C1 segment of cervical spinal cord (tissue), 14 donors: ENCODE data around the gene ZNF660.
A peak's percentile ranks its signal among the peaks of the same experiment; 100 is the strongest.
"Not testable (repeated sequence)": the region's sequence is repeated elsewhere in the genome, so short reads cannot be mapped to it uniquely, and the experiment has no call there.

Experiments used
- DNase-seq, 14 donors: peaks; one replicate each; lab custom pipeline; 2025; lab: John Stamatoyannopoulos, UW

The ZNF660 gene

DNA sequence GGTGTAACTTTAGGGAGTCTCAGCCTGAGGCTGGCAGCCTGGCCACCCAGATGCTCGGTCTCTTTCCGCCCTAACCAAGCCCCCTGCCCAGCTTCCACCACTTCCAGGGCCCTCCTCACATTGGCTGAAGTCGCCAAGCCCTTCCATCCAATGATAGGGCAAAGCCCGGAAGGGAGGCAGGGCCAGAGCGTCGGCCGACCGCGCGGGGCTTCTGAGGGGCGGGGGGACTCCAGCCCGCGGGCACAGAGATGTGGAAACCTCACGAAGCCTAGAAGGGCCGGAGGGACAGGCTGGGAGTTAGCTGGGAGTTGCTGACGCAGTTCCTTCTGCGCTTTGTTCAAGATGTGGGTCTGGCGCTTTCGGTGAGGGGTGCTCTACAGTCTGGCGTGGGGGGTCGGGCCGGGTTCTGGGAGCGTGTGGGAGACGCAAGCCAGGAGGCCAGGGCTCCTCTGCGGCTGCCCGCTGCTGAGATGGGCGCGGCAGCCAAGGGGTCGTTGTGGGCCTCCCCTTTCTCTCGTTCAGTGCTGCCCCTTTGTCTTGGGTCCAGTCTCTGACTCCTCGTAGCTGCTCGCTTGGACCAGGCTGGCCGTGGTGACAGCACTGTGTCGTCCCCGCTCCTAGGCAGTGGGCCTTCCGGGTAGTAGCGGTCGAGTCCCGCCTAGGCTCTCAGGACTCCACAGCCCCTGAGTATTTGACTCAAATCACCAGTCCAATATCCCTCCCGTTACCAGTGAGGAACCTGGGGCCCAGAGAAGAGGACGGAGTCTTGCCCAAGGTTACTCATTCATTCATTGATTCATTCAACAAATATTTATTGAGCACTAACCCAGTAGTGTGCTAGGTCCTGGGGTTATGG lies at the start of gene ZNF660:
ZNF660 (plus strand) TSS at position 319 of the 856 bp plus-strand sequence. CDS start 9,230 bp downstream, outside the sequence.
- peak in 13 of 14 donors; percentile 31 to 89 (median 55) for DNase-seq

DNA sequence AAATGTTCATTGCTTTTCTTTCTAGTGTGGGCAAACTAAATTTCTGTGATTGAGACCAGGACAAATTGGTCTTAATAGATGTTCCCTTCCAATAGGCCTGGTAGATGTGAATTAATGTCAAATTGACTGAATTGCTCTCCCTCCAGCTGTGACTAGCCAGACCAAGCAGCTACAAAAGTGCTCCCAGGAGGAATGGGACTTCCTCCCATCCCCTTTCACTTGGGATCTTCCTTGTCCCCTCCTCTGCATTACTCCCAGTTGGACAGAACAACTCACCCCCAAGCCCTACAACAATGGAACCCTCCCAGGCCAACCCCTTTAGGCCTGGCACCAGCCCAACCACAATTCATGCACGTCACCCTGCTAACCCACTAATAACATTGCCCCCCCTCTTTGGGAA lies 49.4 kb upstream of the ZNF660 start:
- no peak for DNase-seq

DNA sequence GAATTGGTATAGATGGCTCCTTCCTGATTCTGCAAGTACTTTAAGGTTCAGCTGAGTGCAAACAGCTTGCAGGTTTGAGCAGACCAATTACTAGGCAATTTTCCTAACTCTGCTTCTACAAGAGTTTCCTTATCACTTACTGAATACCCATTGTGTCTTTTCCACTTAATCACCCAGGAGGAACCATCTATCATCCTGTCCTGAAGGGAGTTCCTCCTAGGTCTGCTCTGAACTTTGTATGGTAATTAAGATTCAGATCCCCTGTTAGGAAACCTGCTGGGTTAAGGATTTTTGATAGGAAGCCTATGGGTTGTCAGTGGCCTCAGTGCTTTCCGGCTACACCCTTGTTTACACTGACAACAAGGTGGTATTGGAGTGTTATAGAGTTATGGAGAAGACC lies 40.0 kb upstream of the ZNF660 start:
- not testable (repeated sequence) for DNase-seq

DNA sequence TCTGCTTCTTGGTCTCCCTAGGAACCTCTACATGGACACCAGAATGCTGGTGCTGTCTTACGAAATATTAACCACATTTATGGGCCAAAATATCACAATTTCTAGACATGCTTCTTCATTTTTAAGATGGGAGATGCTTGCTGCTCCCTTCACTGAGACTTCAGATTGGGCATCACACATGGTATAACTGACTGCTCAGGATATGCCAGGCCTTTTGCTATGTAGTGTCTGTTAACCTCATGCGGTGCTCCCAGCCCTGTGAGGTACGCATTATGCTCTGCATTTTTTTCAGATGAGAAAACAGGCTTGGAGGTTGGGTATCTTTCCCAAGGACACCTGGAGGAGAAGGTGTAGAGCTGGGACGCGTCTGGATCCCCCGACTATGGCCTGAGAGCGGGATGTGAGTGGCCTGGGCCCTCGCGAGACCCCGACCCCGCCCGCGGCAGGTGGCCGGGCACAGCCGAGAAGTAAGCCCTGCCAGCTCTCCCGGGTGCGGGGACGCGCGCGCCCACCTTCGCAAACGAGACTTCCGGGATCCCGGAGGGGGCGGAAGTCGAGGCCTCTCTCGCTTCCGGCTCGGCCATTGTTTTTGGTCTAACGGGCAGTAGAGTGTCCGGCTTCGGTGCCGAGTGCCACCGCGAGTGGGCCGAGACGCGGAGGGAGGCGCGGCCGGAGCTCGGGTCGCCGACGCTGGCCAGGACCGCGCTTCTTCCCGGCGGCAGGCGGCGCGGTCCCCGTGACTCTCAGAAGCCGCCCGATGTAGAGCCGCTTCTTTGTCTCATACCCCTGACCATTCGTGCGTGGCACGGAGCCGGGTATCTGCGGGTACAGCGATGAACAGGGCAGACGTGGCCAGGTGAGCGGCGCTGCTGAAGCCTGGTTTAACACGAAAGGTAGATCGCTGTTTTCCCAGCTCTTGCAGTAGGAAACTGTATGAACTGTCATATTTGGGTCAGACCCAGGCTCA lies 29.9 kb upstream of the ZNF660 start, which contains the start of gene ZKSCAN7:
ZKSCAN7 (plus strand) TSS at position 568 of the 967 bp plus-strand sequence. CDS start 1,855 bp downstream, outside the sequence.
- peak in 13 of 14 donors; percentile 7 to 82 (median 51) for DNase-seq

DNA sequence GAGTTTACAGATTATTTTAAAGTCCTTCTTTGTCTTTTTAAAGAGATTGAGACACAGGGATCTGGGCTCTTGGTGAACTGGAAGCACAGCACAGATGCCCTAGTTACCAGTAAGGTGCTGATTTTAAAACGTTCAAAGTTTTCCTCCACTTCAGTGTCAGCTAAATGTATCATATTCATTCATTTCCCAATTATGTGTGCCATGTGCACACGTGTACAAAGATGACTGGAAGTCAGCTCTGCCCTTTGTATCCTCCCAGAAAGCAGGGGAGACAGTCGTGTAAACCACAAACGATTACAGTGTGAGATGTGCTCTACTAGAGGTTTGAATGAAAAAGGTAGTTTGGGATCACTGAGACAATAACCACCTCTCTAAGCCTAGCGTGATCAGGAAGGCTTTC lies 29.0 kb upstream of the ZNF660 start:
- DNase-seq, result peak in 1 of 14 donors; percentile 45

DNA sequence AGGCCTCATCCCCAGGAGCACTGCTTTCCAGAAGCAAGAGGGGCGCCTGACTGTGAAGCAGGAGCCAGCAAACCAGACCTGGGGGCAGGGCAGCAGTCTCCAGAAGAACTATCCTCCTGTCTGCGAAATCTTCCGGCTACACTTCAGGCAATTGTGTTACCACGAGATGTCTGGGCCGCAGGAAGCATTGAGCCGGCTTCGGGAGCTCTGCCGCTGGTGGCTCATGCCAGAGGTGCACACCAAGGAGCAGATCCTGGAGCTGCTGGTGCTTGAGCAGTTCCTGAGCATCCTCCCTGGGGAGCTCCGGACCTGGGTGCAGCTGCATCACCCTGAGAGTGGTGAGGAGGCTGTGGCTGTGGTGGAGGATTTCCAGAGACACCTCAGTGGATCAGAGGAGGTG lies 27.7 kb upstream of the ZNF660 start:
- DNase-seq, result no peak

DNA sequence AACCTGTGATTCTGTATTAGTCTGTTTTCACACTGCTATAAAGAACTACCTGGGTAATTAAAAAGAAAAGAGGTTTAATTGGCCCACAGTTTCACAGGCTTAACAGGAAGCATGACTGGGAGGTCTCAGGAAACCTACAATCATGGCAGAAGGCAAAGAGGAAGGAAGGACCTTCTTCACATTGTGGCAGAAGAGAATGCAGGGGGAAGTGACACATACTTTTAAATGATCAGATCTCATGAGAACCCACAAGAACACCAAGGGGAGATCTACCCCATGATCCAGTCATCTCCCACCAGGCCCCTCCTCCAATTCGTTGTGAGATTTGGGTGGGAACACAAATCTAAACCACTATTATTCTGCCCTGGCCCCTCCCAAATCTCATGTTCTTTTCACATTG lies 23.7 kb upstream of the ZNF660 start:
- no peak for DNase-seq

DNA sequence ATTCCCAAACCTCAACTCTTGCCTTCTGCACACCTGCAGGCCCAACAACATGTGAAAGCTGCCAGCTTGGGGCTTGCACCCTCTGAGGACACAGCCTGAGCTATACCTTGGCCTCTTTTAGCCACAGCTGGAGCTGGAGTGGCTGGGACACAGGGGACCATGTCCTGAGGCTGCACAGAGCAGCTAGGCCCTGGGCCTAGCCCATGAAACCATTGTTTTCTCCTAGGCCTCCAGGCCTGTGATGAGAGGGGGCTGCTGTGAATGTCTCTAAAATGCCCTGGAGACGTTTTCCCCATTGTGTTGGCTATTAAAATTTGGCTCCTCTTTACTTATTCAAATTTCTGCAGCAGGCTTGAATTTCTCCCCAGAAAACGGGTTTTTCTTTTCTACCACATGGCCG lies 22.6 kb upstream of the ZNF660 start:
- no peak for DNase-seq

DNA sequence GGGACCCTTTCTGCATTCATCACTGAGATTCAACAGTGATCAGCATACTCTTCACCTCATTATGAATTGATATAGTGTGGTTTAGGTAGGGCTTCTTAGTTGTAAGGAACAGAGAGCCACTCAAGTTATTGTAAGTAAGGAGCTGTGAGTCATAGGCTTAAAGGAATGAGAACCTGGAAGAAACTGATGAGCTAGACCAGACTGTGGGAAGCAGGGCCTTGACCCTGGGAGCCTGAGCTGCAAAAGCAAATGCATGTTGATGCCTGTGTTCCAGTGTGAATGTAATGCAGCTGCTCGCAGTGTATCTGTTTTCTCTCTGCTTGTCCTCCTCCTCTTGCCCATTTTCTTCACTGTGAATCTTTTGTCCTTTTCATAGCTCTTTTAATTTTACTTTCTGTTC lies 16.2 kb upstream of the ZNF660 start:
- DNase-seq, result no peak

DNA sequence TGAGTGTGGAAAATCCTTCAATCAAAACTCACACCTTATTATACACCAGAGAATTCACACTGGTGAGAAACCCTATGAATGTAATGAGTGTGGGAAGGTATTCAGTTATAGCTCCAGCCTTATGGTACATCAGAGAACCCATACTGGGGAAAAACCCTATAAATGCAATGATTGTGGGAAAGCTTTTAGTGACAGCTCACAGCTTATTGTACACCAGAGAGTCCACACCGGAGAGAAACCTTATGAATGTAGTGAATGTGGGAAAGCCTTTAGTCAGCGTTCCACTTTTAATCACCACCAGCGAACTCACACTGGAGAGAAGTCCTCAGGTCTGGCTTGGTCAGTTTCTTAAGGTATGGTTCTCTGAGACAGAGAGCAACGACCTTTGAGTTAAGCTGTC lies 13.7 kb upstream of the ZNF660 start:
- DNase-seq, result no peak

DNA sequence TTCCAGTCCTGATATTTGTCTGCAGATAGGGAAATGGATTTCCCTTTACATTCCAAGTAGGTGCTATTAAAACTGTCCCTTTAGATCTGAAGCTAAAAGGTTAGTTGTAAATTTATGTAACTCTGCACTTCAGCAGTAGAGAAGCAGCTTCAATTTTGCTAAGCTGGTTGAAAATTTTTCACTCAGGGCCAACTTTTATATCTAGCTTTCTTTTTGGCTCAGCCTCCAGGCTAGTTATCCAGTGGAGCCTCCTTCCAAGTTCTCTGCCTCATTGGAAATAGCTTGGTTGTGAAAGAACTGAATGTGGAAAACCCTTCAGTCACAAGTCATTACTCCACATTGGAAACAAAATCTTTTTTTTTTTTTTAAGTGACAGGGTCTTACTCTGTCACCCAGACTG lies 8.2 kb upstream of the ZNF660 start:
- DNase-seq, result no peak

DNA sequence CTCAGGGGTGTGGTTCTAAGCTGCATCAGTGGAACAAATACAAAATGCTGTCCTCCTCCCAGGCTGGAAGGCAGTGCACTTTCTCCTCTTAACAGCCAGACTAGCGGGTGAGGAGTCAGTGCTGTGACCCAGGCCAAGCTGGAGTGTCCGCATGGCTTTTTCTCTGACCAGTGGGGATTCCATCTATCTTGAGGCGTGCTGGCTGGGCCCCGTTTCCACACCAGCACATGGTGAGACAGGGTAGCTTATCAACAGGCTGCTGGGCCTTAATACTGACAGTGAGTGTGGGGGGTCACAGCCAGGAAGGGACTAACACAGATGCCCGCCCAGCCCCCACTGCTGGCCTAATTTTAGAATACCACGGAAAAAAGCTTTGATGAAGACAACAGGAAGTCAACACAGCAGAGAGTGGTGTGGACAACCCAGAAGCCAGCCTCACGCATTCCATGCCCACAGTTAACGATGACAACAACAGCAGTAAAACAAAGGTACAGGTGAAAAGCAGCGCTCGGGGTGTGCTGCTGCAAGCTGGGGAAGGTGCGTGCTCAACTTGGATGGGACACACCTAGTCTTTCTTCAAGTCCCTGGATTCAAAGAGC lies 7.3 kb upstream of the ZNF660 start:
- not testable (repeated sequence) for DNase-seq

DNA sequence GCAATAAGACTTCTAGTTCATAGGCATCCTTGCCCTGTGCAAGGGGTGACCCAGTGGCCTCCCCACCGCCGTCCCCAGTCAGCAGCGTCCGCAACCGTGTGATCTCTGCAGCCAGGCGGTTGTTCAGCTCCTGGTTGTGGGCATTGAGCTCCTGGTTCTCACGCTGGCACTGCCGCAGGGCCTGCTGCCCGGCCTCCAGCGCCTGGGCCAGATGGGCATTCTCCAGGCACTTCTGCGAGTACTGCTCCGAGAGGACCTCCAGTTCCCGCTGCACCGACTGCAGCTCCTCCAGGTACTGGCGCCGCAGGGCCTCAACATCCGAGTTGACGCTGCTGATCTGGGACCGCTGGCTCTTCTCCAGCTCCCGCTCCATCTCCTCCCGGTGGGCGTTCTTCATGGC lies 6.4 kb upstream of the ZNF660 start:
- DNase-seq, result not testable (repeated sequence)

DNA sequence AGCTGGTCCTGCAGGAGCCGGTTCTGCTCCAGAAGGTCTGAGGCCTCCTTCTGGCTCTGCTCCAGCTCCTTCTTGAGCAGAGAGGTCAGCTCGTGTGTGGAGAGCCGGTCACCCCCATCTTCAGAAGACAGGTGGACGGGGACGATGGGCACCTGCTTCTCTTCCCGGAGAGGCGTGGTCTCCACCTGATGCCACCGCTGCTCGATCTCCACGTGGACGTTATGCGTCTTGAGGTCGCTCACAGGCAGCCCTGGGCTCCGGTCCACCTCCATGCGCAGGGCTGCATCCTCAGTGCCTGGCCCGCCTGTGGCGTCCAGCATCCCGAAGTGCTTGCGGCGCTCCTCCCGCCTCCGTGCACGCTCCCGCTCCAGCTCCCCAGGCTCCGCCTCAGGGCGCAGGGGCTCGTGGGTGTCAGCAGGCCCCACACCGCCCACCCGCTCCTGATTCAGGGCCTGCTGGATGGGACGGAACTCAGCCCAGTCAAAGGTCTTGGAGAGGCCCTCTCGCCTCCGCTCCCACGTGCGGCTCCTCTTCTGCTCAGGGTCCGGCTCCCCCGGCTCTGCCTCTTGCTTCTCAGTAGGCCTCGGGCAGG lies 5.7 kb upstream of the ZNF660 start:
- not testable (repeated sequence) for DNase-seq

DNA sequence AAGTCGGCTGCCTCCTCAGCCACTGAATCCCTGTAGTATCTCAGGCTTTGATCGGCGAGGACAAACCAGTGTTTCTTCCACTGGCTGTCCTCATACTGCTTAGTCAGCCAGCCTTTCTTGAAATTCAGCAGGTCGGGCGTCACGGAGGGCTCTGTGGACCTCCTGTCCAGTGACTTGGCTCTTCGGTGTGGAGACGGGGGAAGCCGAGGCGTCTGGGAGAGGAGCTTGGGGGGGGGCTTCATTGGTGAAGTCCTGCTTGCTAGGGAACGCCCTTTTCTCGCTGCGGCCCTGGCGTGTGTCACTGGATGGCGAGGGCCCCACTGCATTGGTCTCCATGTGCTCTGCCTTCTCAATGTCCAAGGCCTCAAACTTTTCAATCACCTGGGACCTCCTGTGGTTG lies 5.0 kb upstream of the ZNF660 start:
- DNase-seq, result not testable (repeated sequence)

DNA sequence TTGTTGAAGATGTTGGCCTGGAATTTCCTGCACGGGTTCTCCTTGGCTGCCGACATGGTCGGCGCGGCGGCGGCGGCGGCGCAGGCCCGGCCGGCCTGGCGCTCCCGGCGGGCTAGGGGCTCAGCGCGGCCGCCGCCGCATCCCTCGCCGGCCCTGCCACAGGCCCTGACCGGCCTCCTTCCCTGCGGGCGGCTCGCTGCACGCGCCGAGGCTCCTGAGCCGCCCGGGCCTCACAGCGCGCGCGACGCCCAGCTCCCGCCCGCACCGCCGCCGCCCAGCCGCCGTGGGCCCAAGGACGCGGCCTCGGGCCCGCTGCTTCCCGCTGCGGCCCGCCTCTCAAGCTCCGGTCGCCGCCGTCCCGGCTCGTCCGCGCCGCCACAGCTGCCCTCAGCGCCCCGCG lies 3.8 kb upstream of the ZNF660 start:
- DNase-seq, result not testable (repeated sequence)

DNA sequence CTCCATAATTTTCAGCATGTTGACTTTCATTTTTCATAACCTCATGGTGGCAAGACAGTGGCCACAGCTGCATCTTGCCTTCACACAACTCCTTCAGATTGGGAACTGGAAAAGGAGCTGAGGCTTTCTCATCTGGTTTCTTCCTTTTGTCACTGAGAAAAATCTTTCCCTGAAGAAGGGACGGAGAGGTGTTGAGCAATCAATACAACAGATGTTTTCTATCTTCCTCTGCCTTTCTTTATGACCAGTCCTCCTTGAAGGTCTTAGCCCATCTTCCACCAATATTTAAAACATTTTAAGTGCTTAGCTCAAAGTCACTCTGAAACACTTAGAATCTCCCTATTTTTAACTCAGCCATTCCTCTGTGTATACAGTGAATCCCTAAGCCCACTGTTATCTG lies 11.9 kb downstream of the ZNF660 start:
- no peak for DNase-seq

DNA sequence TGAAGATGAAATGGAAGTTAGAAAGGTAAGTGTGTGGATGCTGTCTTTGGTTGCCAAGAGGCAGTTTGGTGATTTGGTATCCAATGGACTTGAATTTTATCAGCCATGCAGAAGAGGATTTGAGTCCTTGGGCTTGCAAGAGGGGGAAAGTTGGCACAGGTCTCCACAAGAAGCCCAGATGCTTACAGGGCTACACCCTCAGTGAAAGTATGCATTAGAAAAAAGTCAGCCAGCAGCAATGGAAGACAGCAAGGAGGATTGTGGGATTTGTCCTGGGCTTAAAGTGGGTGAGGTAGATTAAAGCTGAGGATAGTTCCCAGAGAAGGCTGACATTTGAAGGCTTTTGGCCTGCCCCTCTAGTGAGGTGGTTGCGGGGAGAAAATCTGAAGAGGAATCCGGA lies 17.0 kb downstream of the ZNF660 start:
- no peak for DNase-seq

DNA sequence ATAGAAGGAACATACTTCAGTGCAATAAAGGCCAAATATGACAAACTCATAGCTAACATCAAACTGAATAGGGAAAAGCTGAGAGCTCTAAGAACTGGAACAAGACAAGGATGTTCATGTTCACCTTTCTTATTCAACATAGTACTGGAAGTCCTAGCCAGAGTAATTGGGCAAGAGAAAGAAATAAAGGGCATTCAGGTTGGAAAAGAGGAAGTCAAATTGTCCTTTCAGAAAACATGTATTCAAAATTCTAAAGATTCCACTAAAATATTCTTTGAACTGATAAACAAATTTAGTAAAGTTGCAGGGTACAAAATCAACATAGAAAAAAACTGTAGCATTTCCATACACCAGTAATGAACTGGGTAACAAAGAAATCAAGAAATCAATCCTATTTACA lies 27.9 kb downstream of the ZNF660 start:
- DNase-seq, result no peak

DNA sequence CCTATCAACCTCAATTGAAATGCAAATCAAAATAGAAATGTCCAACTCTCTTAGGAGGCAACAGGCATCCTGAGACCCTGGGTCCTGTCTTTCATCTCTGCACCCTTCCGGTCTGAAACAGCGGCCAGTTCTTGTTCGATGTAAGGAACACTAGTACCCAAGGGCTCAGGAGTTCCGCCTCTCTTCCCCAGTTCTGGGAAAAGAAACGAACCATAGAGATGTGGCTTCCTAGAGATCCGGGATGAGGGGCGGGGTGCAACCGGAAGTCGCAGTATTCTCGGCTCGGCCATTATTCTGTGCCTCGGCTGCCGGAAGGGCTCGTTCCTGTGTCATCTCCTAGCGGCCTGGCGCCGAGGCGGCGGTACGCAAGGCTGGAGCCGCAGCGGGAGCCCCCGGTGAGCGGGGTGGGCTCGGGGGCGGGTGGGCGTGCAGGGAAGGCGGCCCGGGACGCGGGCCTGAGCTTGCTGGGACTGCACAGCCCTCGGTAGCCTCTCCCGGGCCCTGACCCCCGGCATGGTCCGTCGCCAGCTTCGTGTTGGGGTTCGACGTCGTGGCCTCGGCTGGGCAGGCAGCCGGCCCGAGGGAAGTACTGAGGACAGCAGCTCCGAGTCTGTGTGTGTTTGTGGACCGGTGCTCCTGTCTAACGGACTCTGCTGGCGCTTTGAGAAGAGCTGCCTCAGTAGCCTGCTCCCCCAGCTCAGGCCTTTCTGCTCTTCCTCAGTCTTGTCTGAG lies 40.2 kb downstream of the ZNF660 start, which contains the start of gene ZNF197:
ZNF197 (plus strand) TSS at position 288 of the 732 bp plus-strand sequence. CDS start 4,119 bp downstream, outside the sequence.
- peak in 13 of 14 donors; percentile 39 to 91 (median 80) for DNase-seq
